Suprapubic skin (tissue), 4 donors: ENCODE measurements around the gene C2. TPM values are rescaled to one million over a fixed set of nuclear protein-coding genes. Genes with fewer than 3 reads are reported as not detected.

Experiments
- DNase-seq, 2 donors: peaks; one replicate each; pipeline ENCODE4 v3.0.0-alpha.2; 2019; ENCODE audit warnings: low spot score in 2 of 2
- H3K27ac ChIP-seq: fragments of 200-600 bp; sonication (generic); one replicate; pipeline ENCODE4 v1.5.1; 2019
- H3K27me3 ChIP-seq: fragments of 200-600 bp; sonication (generic); one replicate; pipeline ENCODE4 v1.5.1; 2019
- H3K36me3 ChIP-seq: fragments of 200-600 bp; sonication (generic); one replicate; pipeline ENCODE4 v1.5.1; 2019
- H3K4me1 ChIP-seq: fragments of 200-600 bp; sonication (generic); one replicate; pipeline ENCODE4 v1.5.1; 2019
- H3K4me3 ChIP-seq: fragments of 200-600 bp; sonication (generic); one replicate; pipeline ENCODE4 v1.5.1; 2019; ENCODE audit warnings: mild to moderate bottlenecking
- H3K9me3 ChIP-seq: fragments of 200-600 bp; sonication (generic); one replicate; pipeline ENCODE4 v1.5.1; 2019
- EP300 ChIP-seq: sonication (generic); formaldehyde crosslinking; IDR thresholded peaks from one replicate; pipeline ENCODE4 v1.6.1; 2017; ENCODE audit warnings: antibody characterized with exemption
- POLR2A ChIP-seq, 2 donors: fragments of 450-650 bp; IDR thresholded peaks; one replicate each; pipeline ENCODE4 v1.6.1; 2017; ENCODE audit warnings: antibody characterized with exemption in 2 of 2, mild to moderate bottlenecking in 2 of 2, moderate library complexity in 2 of 2
- POLR2AphosphoS5 ChIP-seq, 3 donors: sonication (generic); formaldehyde crosslinking; IDR thresholded peaks; one replicate each; pipeline ENCODE4 v1.6.1; 2017; ENCODE audit warnings: antibody characterized with exemption in 3 of 3
- WGBS: methylation state at CpG from one replicate; pipeline ENCODE4 v1.1.5; 2018; 5-methylcytosine and 5-hydroxymethylcytosine counted together
- total RNA-seq, 4 donors: library from RNA; depleted of rRNA; stranded (reverse); fragments of >200 nt; gene quantifications; one replicate each; pipeline ENCODE4 v1.1.0, GENCODE V29; 2016
- TF ChIP-seq, protein P1 (sequence below), 2 donors: fragments of 200-600 bp in 1 of 2; fragments of 450-650 bp in 1 of 2; sonication (generic) in 1 of 2; IDR thresholded peaks; one replicate each; pipeline ENCODE4 v1.5.1; 2016 to 2019; ENCODE audit warnings: antibody characterized with exemption in 2 of 2, mild to moderate bottlenecking in 1 of 2, moderate library complexity in 1 of 2

Gene C2
- total RNA-seq, 4 donors from 2014 or later: 2.6 to 6.4 (median 4.1) TPM

DNA sequence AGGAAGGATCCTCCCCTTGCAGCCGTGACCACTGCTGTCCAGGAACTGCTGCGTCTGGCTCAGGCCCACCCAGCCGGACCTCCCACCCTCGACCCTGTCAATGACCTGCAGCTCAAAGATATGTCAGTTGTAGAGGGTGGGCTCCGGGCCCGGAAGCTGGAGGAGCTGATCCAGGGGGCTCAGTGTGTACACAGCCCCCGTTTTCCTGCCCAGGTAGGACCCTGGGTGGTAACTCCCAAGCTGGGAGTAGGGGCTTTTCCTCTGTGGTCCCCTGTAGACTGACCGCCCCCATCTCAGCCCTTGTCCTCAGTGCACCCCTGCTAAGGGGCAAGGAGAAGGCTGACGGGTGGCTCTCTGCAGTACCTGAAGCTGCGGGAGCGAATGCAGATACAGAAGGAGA lies 40.8 kb downstream of the C2 start:
- Histone ChIP-seq H3K4me3 (no peak overlapping the region), H3K27ac (no peak overlapping the region), H3K4me1 (peaks cover 26% of the 10 kb centered on the region), H3K36me3 (peaks cover 75% of the 10 kb centered on the region), H3K27me3 (no peaks in the 10 kb centered on the region), H3K9me3 (no peaks in the 10 kb centered on the region)
- DNase-seq: no peak
- WGBS: 73% methylated on average over 3 of the region's 11 CpGs
- no peak for TF ChIP-seq POLR2AphosphoS5 (IDR thresholded peaks at IDR 0.05)
- no peak for TF ChIP-seq POLR2A (IDR thresholded peaks at IDR 0.05)
- TF ChIP-seq, protein P1, sequence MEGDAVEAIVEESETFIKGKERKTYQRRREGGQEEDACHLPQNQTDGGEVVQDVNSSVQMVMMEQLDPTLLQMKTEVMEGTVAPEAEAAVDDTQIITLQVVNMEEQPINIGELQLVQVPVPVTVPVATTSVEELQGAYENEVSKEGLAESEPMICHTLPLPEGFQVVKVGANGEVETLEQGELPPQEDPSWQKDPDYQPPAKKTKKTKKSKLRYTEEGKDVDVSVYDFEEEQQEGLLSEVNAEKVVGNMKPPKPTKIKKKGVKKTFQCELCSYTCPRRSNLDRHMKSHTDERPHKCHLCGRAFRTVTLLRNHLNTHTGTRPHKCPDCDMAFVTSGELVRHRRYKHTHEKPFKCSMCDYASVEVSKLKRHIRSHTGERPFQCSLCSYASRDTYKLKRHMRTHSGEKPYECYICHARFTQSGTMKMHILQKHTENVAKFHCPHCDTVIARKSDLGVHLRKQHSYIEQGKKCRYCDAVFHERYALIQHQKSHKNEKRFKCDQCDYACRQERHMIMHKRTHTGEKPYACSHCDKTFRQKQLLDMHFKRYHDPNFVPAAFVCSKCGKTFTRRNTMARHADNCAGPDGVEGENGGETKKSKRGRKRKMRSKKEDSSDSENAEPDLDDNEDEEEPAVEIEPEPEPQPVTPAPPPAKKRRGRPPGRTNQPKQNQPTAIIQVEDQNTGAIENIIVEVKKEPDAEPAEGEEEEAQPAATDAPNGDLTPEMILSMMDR (IDR thresholded peaks at IDR 0.05): no peak

DNA sequence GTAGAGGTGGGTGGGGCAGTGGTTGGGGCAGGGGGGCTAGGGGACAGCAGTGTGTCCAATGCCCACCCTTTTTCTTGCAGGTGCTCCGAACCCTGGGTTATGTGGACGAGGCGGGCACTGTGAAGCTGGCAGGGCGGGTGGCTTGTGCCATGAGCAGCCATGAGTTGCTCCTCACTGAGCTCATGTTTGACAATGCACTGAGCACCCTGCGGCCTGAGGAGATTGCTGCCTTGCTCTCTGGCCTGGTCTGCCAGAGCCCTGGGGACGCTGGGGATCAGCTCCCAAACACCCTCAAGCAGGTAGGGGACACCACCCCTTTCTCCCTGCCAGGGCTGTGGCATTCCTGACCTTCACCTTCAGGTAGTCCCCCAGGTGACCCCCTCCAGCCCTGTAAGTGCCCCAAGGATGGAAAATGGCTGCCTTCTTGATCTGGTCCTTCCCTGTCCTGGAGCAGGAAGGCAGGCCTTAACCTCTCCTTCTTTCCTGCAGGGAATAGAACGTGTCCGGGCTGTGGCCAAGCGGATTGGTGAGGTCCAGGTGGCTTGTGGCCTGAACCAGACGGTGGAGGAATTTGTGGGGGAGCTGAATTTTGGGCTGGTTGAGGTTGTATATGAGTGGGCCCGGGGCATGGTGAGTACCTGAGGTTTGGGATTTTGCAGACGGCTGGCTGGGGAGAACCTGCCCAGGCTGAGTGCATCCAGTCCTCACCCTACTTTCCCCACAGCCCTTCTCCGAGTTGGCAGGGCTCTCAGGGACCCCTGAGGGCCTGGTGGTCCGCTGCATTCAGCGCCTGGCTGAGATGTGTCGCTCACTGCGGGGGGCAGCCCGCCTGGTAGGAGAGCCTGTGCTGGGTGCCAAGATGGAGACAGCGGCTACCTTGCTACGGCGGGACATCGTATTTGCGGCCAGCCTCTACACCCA lies 41.5 kb downstream of the C2 start:
- Histone ChIP-seq H3K9me3 (no peaks in the 10 kb centered on the region), H3K4me1 (peaks cover 32% of the 10 kb centered on the region), H3K36me3 (peaks cover 68% of the 10 kb centered on the region), H3K4me3 (no peak overlapping the region), H3K27me3 (no peaks in the 10 kb centered on the region), H3K27ac (no peak overlapping the region)
- no peak for DNase-seq
- TF ChIP-seq EP300 (no peak), POLR2AphosphoS5 (IDR thresholded peaks at IDR 0.05) (no peak), POLR2A (IDR thresholded peaks at IDR 0.05) (no peak)
- TF ChIP-seq, protein P1 (IDR thresholded peaks at IDR 0.05): no peak
- 87% methylated on average over 9 of the region's 23 CpGs for WGBS

DNA sequence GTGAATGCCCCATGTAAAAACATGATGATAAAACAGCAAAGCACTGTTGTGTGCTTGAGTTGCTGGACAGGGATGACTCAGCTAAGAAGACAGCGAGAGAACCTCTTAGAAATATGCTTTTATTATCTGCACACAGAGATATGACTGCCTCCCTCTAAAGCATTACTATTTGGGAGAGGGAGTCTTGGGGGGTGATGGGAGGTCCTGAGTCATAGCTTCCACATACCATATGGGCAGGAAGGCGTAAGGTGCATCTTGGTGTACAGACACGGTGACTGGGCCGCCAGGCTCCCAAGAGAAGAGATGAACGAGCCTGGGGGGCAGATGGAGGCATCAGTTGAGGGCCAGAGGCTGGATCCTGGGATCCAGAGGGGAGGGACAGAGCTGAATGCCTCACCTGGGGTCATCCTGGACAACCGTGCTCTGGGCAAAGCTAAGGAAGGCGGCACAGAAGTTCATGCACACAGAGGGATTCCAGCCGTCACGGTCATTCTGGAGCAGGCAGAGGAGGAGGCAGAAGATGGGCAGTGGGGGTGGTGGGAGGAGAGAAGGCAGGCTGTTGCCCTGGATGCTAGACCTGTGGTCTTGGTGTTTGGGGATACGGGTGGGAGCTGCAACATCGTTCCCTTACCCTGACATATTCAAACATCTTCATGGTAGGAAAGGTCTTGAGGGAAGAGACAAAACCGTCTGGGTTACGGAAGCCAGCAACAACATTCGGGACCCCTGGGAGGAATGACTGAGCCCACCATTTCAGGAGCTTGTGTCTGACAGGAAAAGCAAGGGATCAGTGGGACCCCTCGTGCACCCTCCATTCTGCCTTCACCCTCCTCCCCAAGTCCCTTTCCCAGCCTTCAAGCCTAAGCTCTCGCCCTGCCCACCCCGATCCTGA lies 42.4 kb downstream of the C2 start:
- TF ChIP-seq POLR2A (IDR thresholded peaks at IDR 0.05) (no peak), EP300 (no peak), POLR2AphosphoS5 (IDR thresholded peaks at IDR 0.05) (no peak)
- TF ChIP-seq, protein P1 (IDR thresholded peaks at IDR 0.05): no peak
- Histone ChIP-seq H3K9me3 (no peaks in the 10 kb centered on the region), H3K4me3 (no peak overlapping the region), H3K4me1 (peaks cover 32% of the 10 kb centered on the region), H3K36me3 (peaks cover 59% of the 10 kb centered on the region), H3K27me3 (no peaks in the 10 kb centered on the region), H3K27ac (no peak overlapping the region)
- whole genome bisulfite sequencing: 75% methylated on average over 16 of the region's 17 CpGs
- no peak for DNase-seq

DNA sequence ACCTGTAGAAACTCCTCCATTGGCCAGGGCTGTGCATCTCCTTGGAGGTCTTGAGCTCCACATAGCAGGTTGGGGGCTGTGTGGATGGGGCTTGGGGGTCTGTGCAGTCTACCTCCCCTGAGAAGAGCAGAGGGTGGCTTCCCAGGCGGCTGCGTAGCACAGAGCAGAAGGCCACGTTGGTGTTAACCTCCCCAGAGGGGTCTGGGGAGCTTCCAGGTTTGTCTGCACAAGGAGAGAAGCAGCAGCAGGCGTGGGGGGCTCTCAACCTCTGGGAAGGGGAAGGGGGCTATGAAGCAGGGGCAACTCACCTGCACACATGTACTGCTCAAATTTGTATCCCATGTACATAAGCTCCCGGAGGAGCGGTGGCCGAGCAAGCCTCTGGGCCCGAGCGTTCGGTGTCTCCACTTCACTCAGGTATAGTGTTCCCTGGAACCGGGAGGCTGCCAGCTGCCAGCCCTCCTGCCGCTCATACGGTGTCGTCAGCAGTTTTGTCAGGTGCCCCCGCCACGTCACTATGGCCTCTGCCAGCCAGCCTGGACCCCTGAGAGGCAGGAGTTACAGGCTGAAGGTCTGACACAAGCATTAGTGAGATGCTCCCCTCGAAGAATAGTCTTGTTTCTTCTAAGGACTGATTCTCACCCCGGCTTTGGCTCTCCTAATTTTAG lies 43.2 kb downstream of the C2 start:
- Histone ChIP-seq H3K27me3 (no peaks in the 10 kb centered on the region), H3K27ac (peak overlapping the region; percentile 93), H3K36me3 (peaks cover 51% of the 10 kb centered on the region), H3K4me1 (peaks cover 32% of the 10 kb centered on the region), H3K4me3 (peak overlapping the region; percentile 77), H3K9me3 (no peaks in the 10 kb centered on the region)
- WGBS: 70% methylated on average over 15 of the region's 18 CpGs
- no peak for DNase-seq
- TF ChIP-seq POLR2A (IDR thresholded peaks at IDR 0.05): no peak
- TF ChIP-seq POLR2AphosphoS5 (IDR thresholded peaks at IDR 0.05): no peak
- TF ChIP-seq EP300: no peak

DNA sequence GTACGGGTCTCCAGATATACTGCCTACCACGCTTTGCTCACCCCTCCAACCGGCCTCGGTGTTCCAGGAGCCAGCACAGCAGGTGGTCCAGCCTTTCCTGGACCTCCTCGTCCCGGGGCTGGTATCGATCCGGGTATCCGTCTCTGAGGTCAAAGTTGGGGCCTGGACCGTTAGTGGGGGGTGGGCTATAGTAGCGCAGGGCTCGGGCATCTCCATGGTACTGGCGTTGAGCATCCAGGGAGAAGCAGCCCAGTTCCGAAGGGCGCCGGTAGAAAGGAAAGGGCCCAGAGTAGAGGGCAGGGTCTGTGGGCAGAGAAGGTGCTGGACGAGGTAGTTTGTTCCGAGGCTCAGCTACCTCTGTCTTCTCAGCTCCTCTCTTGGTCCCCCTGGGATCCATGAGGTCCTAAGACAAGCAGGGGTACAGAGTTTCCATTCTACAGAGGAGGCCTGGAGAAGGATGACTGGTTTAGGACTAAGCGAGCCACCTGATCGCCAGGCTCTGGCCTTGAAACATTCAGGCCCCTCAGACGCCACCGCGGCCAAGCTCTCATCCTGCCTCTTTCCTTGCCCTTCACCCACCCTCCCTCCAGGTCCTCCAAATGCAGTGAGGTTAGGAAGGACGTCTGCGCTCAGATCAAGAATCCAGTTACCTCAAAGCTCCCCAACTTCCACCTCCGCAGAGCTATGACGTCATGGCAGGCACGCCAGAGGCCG lies 43.9 kb downstream of the C2 start:
- Histone ChIP-seq H3K27me3 (no peaks in the 10 kb centered on the region), H3K9me3 (no peaks in the 10 kb centered on the region), H3K4me3 (peak overlapping the region; percentile 77), H3K27ac (peak overlapping the region; percentile 93), H3K36me3 (peaks cover 47% of the 10 kb centered on the region), H3K4me1 (peaks cover 32% of the 10 kb centered on the region)
- WGBS: 32% methylated on average over 28 of the region's 29 CpGs
- DNase-seq: peak in 1 of 2 donors; percentile 71
- no peak for TF ChIP-seq POLR2A (IDR thresholded peaks at IDR 0.05)
- no peak for TF ChIP-seq EP300
- TF ChIP-seq POLR2AphosphoS5 (IDR thresholded peaks at IDR 0.05): peak in 1 of 3 donors; percentile 22
- TF ChIP-seq, protein P1 (IDR thresholded peaks at IDR 0.05): no peak
